Left lung (tissue), 10 donors: ENCODE results near the gene PLPPR1. TPM values are rescaled to one million over a fixed set of nuclear protein-coding genes. Genes with fewer than 3 reads are reported as not detected.
A peak's percentile ranks its signal among the peaks of the same experiment; 100 is the strongest.

Experiments
- ATAC-seq: fragments of 200-7000 bp; cut with Tn5 transposase; one replicate; pipeline ENCODE4 v1.9.1; 2020; ENCODE audit warnings: moderate library complexity
- DNase-seq, 4 donors: peaks; one replicate each; pipeline ENCODE4 v3.0.0-alpha.2; 2013 to 2020
- H3K27ac ChIP-seq, 2 donors: fragments of 200-600 bp; sonication (generic) in 1 of 2; one replicate each; pipeline versions ENCODE4 v1.5.0 to v1.8.0; 2020 to 2021
- H3K27me3 ChIP-seq, 2 donors: fragments of 200-600 bp; sonication (generic) in 1 of 2; one replicate each; pipeline versions ENCODE4 v1.5.0 to v1.8.0; 2020 to 2021
- H3K36me3 ChIP-seq, 2 donors: fragments of 200-600 bp; sonication (generic) in 1 of 2; one replicate each; pipeline versions ENCODE4 v1.5.0 to v1.8.0; 2020 to 2021
- H3K4me1 ChIP-seq, 2 donors: fragments of 200-600 bp; one replicate each; pipeline ENCODE4 v1.8.0; 2021
- H3K4me3 ChIP-seq, 2 donors: fragments of 200-600 bp; sonication (generic) in 1 of 2; one replicate each; pipeline versions ENCODE4 v1.5.0 to v1.8.0; 2020 to 2021; ENCODE audit warnings: mild to moderate bottlenecking in 1 of 2
- H3K9me3 ChIP-seq, 2 donors: fragments of 200-600 bp; sonication (generic) in 1 of 2; one replicate each; pipeline versions ENCODE4 v1.5.0 to v1.8.0; 2020 to 2021
- CTCF ChIP-seq, 2 donors: fragments of 200-600 bp; sonication (generic) in 1 of 2; IDR thresholded peaks; one replicate each; pipeline versions ENCODE4 v1.5.0 to v1.8.0; 2021; ENCODE audit warnings: antibody characterized with exemption in 2 of 2
- intact Hi-C, 2 donors: fragments of 100-400 bp; cut with DNase I; formaldehyde crosslinking; loops; one replicate each; pipeline versions ENCODE4 v1.11.2 to v1.14.2; 2022
- polyA plus RNA-seq, 6 donors: library from polyadenylated mRNA; unstranded; fragments of 120-200 nt; gene quantifications; one replicate each; pipeline ENCODE4 v1.2.1, GENCODE V29; 2013; ENCODE audit not compliant: insufficient read length in 6 of 6
- total RNA-seq, 2 donors: library from RNA; stranded (reverse); fragmentation: NEBNext Ultra II Directional; extraction: Animal tissue kit (Norgen Biotek cat#: 25700); gene quantifications; one replicate each; pipeline ENCODE4 v1.2.1, GENCODE V29; 2021
- donor health status: DM: no; HTN: yes; CAD: no.
- donor health status: DM: no; HTN: no; CAD: no.

Gene PLPPR1
- total and polyA plus RNA-seq, 8 donors, result 1.6 to 24.5 (median 21.4) TPM

DNA sequence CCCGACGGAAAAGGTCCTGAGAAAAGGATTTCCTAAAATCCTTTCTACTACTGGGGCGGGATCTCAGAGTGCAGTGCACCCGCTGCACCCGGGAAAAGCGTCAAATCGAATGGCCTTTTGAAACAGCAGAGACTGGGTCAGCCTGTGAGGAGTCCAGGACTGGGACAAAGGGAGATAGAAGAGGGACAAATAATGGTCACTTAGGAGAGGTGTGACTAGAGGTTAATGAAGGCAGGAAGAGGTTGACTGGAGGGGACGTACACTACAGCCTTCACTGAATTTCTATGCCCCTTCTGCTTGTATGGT is 1.5 kb downstream of the PLPPR1 start:
- no peaks in the 10 kb centered on the region for H3K36me3 ChIP-seq
- H3K9me3 ChIP-seq, result no peaks in the 10 kb centered on the region
- peaks cover 0 to 4% of the 10 kb centered on the region in 2 donors for H3K4me1 ChIP-seq
- H3K27me3 ChIP-seq, result peaks cover 17 to 56% of the 10 kb centered on the region in 2 donors
- DNase-seq, result no peak
- intact Hi-C loops, result no loop called here
- ATAC-seq, result no peak
- no peak for TF ChIP-seq CTCF (IDR thresholded peaks at IDR 0.05)
- no peak overlapping the region for H3K27ac ChIP-seq
- H3K4me3 ChIP-seq, result peak overlapping the region in 1 of 2 donors; percentile 45

- H3K27ac ChIP-seq, result no peak overlapping the region
- H3K4me1 ChIP-seq, result peaks cover 0 to 4% of the 10 kb centered on the region in 2 donors
- intact Hi-C loops, result no loop called here
- ATAC-seq (no peak), DNase-seq (no peak)
- H3K36me3 ChIP-seq, result no peaks in the 10 kb centered on the region
- no peak for TF ChIP-seq CTCF (IDR thresholded peaks at IDR 0.05)
- H3K9me3 ChIP-seq, result no peaks in the 10 kb centered on the region
- no peak overlapping the region for H3K4me3 ChIP-seq
- peaks cover 17 to 44% of the 10 kb centered on the region in 2 donors for H3K27me3 ChIP-seq
Measured at GRCh38 chr9:101032426-101032825, 3.9 kb downstream of the PLPPR1 start.

GRCh38 chr9:101034222-101034621 is 5.7 kb downstream of the PLPPR1 start:
- Histone ChIP-seq H3K27me3 (peaks cover 13 to 26% of the 10 kb centered on the region in 2 donors), H3K4me3 (no peak overlapping the region), H3K4me1 (peaks cover 0 to 2% of the 10 kb centered on the region in 2 donors), H3K27ac (no peak overlapping the region), H3K9me3 (no peaks in the 10 kb centered on the region), H3K36me3 (no peaks in the 10 kb centered on the region)
- no peak for ATAC-seq
- no peak for DNase-seq
- intact Hi-C loops, result no loop called here
- TF ChIP-seq CTCF (IDR thresholded peaks at IDR 0.05), result no peak

DNA sequence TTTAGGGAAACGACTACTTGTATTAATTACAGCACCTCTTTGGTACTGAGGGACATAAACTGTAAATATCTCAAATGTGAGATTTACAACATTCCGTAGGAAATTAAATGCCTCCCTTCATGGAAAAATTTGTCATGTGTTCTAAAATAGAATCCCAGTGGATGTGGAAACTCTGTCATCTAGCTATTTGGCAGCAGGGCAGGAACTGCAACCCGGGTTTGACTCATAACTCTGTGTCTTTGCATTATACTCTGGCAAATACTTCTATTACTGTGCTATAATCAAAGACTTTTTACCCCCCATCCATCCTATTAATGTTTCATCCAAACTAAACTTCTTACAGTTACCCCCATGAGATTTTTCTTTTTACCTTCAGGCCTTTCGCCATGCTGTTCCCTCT is 6.6 kb downstream of the PLPPR1 start:
- Histone ChIP-seq H3K36me3 (no peaks in the 10 kb centered on the region), H3K4me3 (no peak overlapping the region), H3K9me3 (no peaks in the 10 kb centered on the region), H3K4me1 (no peaks in the 10 kb centered on the region), H3K27me3 (peaks cover 5 to 17% of the 10 kb centered on the region in 2 donors), H3K27ac (no peak overlapping the region)
- TF ChIP-seq CTCF (IDR thresholded peaks at IDR 0.05), result no peak
- DNase-seq (no peak), ATAC-seq (no peak)
- intact Hi-C loops, result no loop called here

- no peak for ATAC-seq
- DNase-seq, result no peak
- no peaks in the 10 kb centered on the region for H3K27me3 ChIP-seq
- intact Hi-C loops, result no loop called here
- H3K36me3 ChIP-seq, result no peaks in the 10 kb centered on the region
- H3K9me3 ChIP-seq, result no peaks in the 10 kb centered on the region
- TF ChIP-seq CTCF (IDR thresholded peaks at IDR 0.05), result no peak
- no peak overlapping the region for H3K4me3 ChIP-seq
- no peak overlapping the region for H3K27ac ChIP-seq
- no peaks in the 10 kb centered on the region for H3K4me1 ChIP-seq
Measured at GRCh38 chr9:101037430-101037829, 8.9 kb downstream of the PLPPR1 start.
